HG02840 (cell line): ENCODE data around the gene SPATA31C1.
"Not testable (repeated sequence)": the region's sequence is repeated elsewhere in the genome, so short reads cannot be mapped to it uniquely, and the experiment has no call there.

Experiments used
- ATAC-seq: cut with Tn5 transposase; IDR thresholded peaks from one replicate; pipeline ENCODE4 v1.9.1; 2021; ENCODE audit warnings: mild to moderate bottlenecking, moderate library complexity, moderate number of reproducible peaks; ENCODE audit not compliant: unreplicated experiment, low FRiP score

Gene SPATA31C1

DNA sequence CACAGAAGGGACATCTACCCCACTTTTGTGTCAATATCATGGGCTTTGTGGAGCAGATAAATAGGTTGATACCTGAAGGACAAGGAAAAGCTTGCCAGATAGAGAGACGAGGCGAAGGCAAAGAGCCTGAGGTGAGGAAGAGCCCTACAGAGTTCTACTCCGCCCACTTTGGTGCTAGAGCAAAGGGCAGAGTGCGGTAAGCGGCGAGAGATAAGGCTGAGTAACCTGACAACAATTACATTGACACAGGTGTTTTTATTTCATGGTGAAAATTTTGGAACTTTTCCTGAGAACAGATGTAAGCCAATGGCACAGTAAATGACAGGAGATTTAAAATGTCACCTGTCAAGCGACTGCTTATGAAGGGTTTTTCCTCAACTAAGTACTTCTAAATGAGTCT, 16.7 kb downstream of the SPATA31C1 start:
- not testable (repeated sequence) for ATAC-seq

DNA sequence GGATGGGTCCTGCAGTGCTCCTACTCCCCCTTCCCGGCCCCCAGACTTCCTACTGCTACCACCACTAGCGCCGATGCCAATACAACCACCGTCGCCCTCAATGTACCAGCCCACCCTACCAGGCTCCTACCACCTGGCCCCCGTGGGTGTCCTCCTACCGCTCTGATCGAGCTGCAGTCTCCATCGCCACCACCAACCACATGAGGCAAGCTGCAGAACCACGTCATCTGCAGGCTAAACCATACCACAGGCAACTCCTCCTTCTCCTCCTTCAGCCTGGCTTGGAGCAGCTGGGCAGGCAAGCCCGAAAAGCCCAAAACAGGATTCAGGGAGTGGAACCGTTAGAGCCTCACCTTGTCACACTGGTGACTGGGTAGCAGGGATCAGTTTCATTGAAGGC, 19.6 kb downstream of the SPATA31C1 start:
- not testable (repeated sequence) for ATAC-seq

DNA sequence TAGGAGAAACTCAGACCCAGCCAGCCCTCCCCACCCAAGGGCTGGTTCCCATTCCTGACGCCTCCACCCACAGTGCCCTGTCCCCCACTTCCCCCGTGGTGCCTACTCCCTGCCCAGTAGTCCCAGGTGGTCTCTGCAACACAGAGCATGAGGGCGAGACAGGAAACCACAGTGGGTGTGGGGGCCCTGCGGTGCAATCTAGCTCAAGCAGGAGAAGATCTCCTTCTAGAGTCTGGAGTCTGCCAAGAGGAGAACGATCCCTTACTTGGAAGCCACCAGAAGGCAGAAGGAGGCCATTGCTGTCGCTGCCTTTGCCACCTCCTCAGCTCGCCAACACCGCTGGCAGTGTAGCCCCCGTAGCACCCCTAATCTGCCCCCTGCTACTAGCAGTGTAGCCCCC, 20.2 kb downstream of the SPATA31C1 start:
- not testable (repeated sequence) for ATAC-seq

- not testable (repeated sequence) for ATAC-seq
Observed at GRCh38 chr9:87938336-87938735, 20.6 kb downstream of the SPATA31C1 start.

DNA sequence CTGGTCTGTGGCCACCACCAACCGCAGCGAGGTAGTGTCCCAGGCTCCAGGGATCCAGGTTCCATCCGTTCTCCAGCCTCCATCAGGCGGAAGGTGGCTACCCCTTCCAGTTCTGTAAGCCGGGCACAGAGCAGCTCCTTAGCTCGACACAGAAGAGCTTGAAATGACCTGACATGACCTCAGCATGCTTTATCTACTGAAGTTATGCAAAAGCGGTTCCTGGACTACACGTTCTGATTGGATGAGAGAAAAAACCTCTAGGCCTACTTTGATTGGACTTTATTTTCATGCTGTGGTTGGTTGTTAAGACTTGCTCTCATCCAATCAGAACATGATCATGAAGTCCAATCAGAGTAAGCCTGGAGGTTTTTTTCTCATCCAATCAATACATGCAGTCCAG, 21.3 kb downstream of the SPATA31C1 start:
- ATAC-seq: not testable (repeated sequence)

- no peak for ATAC-seq
Observed at GRCh38 chr9:87944096-87944495, 26.3 kb downstream of the SPATA31C1 start.

GRCh38 chr9:87944682-87945081, 26.9 kb downstream of the SPATA31C1 start:
- ATAC-seq: no peak

- ATAC-seq: no peak
Observed at GRCh38 chr9:87950296-87950695, 32.5 kb downstream of the SPATA31C1 start.

- ATAC-seq: no peak
Observed at GRCh38 chr9:87950765-87951488, 33.2 kb downstream of the SPATA31C1 start.

- no peak for ATAC-seq
Observed at GRCh38 chr9:87954230-87954629, 36.5 kb downstream of the SPATA31C1 start.

GRCh38 chr9:87957839-87958238, 40.1 kb downstream of the SPATA31C1 start:
- no peak for ATAC-seq

GRCh38 chr9:87958591-87958990, 40.8 kb downstream of the SPATA31C1 start:
- ATAC-seq: no peak

DNA sequence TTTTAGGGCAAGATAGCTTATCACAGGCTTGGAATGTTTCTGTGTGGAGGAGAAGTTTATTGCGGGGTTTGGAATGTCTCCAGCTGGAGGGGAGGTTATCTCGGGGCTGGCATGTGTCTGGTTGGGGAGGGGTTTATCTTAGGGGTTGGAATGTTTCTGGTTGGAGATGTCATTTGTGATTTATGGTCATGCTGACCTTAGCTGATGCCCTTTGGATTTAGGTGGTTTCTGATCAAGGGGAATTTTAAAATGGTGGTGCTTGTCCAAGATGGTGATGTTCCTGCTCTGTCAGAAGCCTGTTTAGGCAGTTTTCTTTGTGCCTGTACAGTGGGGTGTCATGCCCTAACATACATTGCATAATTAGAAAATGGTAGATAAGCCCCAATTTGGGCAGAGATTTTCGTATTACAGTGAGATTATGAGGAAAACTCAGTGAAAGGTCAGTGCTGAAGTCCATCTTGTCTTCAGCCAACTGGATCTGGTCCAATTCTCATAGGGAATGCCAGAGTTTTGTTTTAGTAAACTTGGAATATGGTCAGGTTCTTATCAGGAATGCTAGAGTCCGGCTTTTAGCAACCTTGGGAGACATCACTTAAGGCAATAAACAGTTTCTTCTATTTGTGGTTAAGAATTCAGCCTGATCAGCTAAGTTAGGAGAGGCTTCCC, 42.3 kb downstream of the SPATA31C1 start:
- no peak for ATAC-seq

DNA sequence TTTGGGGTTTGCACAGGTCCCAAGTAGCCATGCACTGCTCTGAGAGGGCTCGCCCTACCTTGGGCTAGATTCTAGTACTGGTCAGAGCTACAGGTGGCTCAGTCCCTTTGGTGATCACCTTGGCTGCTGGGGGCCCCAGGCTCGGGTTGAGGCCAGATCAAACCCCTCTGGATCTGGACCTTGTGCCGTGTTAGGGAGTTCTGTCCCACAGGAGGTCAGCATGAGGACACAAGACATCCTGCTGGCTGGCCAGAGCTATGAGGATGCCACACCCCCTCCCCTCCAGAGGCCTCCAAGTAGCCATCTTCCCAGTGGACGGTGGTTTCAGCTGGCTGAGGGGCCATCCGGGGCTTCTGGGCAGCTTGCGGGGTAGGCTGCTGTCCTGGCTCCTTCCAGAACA, 46.0 kb downstream of the SPATA31C1 start:
- no peak for ATAC-seq

DNA sequence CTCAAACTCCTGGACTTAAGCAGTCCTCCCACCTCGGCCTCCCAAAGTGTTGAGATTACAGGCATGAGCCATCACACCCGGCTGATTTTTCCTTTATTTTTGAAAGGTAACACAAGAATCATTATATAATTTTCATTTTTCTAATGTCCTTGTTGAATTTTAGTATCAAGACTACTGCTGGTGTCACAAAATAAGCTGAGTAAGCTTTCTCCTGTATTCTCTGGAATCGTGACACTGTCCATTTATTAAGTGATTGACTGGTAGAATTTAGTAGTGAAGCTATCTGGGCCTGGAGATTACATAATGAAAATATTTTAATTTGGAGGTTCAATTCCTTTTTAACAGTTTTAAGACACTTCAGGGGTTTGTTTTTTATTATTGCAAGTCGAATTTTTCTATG, 47.1 kb downstream of the SPATA31C1 start:
- ATAC-seq: no peak

DNA sequence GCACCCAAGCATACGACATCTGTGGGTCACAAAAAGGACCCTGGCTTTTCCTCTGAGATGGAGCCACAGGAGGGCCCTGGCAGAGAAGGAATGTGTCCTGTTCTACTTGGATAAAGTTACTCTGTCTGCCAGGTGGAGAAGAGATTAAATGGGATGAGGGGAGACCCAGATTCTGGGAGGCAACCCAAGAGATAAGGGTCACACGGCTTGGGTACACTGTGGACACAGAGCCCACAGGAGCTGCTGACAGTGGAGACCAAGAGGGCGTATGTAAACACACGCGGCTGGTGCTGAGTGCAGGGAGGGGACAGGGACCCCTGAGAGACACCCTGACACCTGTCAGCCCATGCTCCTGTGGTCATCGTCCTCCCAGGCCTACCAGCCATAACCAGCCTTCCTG, 50.4 kb downstream of the SPATA31C1 start:
- no peak for ATAC-seq

GRCh38 chr9:87970602-87971001, 52.8 kb downstream of the SPATA31C1 start:
- ATAC-seq: no peak

DNA sequence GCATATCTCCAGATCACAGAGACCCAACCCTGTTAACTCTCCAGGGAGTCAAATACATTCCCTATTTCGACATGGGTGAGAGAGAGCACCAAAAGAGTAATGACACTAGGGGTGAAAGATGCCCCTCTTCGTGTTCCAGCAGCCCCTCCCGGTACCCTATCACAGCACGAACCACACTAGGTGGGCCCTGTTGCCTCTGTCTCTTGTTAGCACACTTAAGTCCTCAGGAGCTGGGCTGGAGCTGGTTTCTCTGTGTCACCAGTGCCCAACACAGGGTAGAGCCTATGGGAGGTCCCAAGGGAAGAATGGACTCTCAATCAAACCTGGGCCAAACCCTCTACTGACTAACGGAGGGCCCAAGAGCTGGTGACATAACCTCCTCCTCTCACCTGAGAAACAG, 55.4 kb downstream of the SPATA31C1 start:
- ATAC-seq: no peak
